ENCODE data around the gene CALN1. TPM values are rescaled to one million over a fixed set of nuclear protein-coding genes. Genes with fewer than 3 reads are reported as not detected.

CALN1 gene
- total and polyA plus RNA-seq, 3 donors from 2014 or later, result 4.3 to 6.2 (median 4.4) TPM

DNA sequence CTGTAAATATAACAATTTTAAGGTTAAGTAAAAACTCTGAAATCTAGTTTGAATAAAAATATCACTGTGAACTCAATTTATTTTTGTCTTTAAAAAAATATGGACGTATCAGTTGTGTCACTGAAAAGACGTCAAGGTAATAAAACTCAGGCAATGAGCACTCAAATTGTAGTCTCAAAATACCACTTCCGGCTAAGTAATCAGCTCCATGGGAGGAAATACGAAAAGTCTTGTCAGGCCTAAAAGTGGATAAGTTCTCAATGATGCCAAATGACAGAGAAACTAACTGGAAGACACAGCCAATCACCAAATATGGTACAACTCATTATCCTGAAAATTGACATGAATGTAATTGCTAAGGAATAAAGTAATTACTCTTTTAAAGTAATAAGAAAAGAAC is 719 bp downstream of the CALN1 start:
- DNase-seq, result no peak
- intact Hi-C loops (cut with DNase I; ENCODE audit: low total_unique reads), result no loop called here
- 50 to 56% methylated on average over 4 of the region's 4 CpGs for WGBS, 2 donors

GRCh38 chr7:72409638-72410015 is 2.5 kb downstream of the CALN1 start:
- DNase-seq, result no peak
- intact Hi-C loops (cut with DNase I; ENCODE audit: low total_unique reads), result no loop called here
- no peaks in the 10 kb centered on the region for H3K36me3 ChIP-seq (ENCODE audit: low read depth, missing control alignments)
- no peaks in the 10 kb centered on the region for H3K9me3 ChIP-seq
- no peak for TF ChIP-seq POLR2A (IDR thresholded peaks at IDR 0.05)
- TF ChIP-seq, protein P1, sequence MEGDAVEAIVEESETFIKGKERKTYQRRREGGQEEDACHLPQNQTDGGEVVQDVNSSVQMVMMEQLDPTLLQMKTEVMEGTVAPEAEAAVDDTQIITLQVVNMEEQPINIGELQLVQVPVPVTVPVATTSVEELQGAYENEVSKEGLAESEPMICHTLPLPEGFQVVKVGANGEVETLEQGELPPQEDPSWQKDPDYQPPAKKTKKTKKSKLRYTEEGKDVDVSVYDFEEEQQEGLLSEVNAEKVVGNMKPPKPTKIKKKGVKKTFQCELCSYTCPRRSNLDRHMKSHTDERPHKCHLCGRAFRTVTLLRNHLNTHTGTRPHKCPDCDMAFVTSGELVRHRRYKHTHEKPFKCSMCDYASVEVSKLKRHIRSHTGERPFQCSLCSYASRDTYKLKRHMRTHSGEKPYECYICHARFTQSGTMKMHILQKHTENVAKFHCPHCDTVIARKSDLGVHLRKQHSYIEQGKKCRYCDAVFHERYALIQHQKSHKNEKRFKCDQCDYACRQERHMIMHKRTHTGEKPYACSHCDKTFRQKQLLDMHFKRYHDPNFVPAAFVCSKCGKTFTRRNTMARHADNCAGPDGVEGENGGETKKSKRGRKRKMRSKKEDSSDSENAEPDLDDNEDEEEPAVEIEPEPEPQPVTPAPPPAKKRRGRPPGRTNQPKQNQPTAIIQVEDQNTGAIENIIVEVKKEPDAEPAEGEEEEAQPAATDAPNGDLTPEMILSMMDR (IDR thresholded peaks at IDR 0.05), result no peak
- H3K27me3 ChIP-seq, result no peaks in the 10 kb centered on the region
- H3K27ac ChIP-seq, result no peak overlapping the region
- 29 to 35% methylated on average over 3 of the region's 3 CpGs for WGBS, 2 donors
- no peak overlapping the region for H3K4me3 ChIP-seq
- H3K4me1 ChIP-seq, result no peaks in the 10 kb centered on the region

More for the DNA sequence above, 719 bp downstream of the CALN1 start:
- H3K27me3 ChIP-seq, result no peaks in the 10 kb centered on the region
- H3K36me3 ChIP-seq (ENCODE audit: low read depth, missing control alignments), result no peaks in the 10 kb centered on the region
- peak overlapping the region; percentile 42 to 59 for H3K4me3 ChIP-seq
- TF ChIP-seq, protein P1 (IDR thresholded peaks at IDR 0.05), result no peak
- no peak for TF ChIP-seq POLR2A (IDR thresholded peaks at IDR 0.05)
- H3K27ac ChIP-seq, result no peak overlapping the region
- H3K9me3 ChIP-seq, result no peaks in the 10 kb centered on the region
- H3K4me1 ChIP-seq, result no peaks in the 10 kb centered on the region

DNA sequence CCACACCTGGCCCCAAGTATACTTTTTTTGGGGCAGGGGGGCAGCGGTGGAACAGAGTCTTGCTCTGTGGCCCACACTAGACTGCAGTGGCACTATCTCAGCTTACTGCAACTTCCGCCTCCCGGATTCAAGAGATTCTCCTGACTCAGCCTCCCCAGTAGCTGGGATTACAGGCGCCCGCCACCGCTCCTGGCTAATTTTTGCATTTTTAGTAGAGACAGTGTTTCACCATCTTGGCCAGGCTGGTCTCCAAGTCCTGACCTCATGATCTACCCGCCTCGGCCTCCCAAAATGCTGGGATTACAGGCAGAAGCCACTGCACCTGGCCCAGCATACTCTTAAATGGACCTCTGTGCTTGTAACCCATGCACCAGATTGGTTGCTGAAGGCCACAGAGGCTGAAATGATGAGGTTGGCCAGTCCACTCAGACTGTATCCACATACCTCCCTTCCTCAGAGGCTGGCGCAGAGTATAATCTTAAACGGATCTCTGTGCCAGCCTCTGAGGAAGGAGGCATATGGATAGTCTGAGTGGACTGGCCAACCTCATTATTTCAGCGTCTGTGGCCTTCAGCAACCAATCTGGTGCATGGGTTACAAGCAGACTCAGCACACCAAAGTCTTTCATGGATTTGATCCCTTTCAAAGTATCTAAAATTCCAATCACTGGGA is 3.0 kb downstream of the CALN1 start:
- TF ChIP-seq, protein P1 (IDR thresholded peaks at IDR 0.05), result no peak
- no peak for TF ChIP-seq POLR2A (IDR thresholded peaks at IDR 0.05)
- Histone ChIP-seq H3K4me1 (no peaks in the 10 kb centered on the region), H3K9me3 (no peaks in the 10 kb centered on the region), H3K4me3 (no peak overlapping the region), H3K27me3 (no peaks in the 10 kb centered on the region), H3K27ac (no peak overlapping the region), H3K36me3 (ENCODE audit: low read depth, missing control alignments) (no peaks in the 10 kb centered on the region)
- 69 to 71% methylated on average over 11 of the region's 11 CpGs for WGBS, 2 donors
- no peak for DNase-seq
- intact Hi-C loops (cut with DNase I; ENCODE audit: low total_unique reads), result no loop called here

GRCh38 chr7:72406820-72407403 is 5.2 kb downstream of the CALN1 start:
- 64 to 76% methylated on average over 4 of the region's 4 CpGs for WGBS, 2 donors
- Histone ChIP-seq H3K27ac (no peak overlapping the region), H3K4me1 (no peaks in the 10 kb centered on the region), H3K27me3 (no peaks in the 10 kb centered on the region), H3K9me3 (no peaks in the 10 kb centered on the region), H3K4me3 (no peak overlapping the region), H3K36me3 (ENCODE audit: low read depth, missing control alignments) (no peaks in the 10 kb centered on the region)
- DNase-seq, result no peak
- intact Hi-C loops (cut with DNase I; ENCODE audit: low total_unique reads), result no loop called here
- TF ChIP-seq, protein P1 (IDR thresholded peaks at IDR 0.05), result no peak
- TF ChIP-seq POLR2A (IDR thresholded peaks at IDR 0.05), result no peak

GRCh38 chr7:72405871-72406270 is 6.3 kb downstream of the CALN1 start:
- Histone ChIP-seq H3K9me3 (no peaks in the 10 kb centered on the region), H3K27ac (no peak overlapping the region), H3K4me3 (no peak overlapping the region), H3K36me3 (ENCODE audit: low read depth, missing control alignments) (no peaks in the 10 kb centered on the region), H3K4me1 (no peaks in the 10 kb centered on the region), H3K27me3 (no peaks in the 10 kb centered on the region)
- no peak for TF ChIP-seq POLR2A (IDR thresholded peaks at IDR 0.05)
- TF ChIP-seq, protein P1 (IDR thresholded peaks at IDR 0.05), result no peak
- intact Hi-C loops (cut with DNase I; ENCODE audit: low total_unique reads), result no loop called here
- no peak for DNase-seq
- 74 to 86% methylated on average over 11 to 15 of the region's 15 CpGs for WGBS, 2 donors
